Measurements from ENCODE around the gene HIVEP3.

DNA sequence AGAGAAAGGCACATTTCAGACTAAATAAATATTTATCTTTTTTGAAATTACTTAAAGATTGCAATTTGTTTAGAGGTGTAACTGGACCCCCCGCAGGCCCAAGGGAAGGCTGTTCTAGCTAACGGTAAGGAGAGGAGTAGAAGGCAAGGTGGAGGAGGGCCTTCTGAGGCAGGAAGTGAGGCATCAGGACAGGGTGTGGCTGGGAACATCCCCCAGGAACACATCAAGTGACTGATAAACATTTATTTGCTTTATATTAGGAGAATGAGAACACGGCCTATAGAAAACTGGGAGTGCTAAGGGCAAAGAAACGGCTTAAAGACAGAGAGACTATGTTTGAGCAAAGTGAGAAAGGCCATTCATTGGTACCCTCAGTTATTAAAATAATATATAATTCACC, 23.2 kb downstream of the HIVEP3 start:
- no peak for TF ChIP-seq CTCF (IDR thresholded peaks at IDR 0.05)
- TF ChIP-seq EZH2 (IDR thresholded peaks at IDR 0.05; ENCODE audit: borderline replicate concordance, insufficient read depth, low read depth, low read length, poor library complexity, severe bottlenecking) = no peak
